Glutamatergic neuron (in vitro differentiated cells): ENCODE measurements around the gene CD2AP. TPM values are rescaled to one million over a fixed set of nuclear protein-coding genes. Genes with fewer than 3 reads are reported as not detected.

Experiments
- DNase-seq: peaks from one replicate; pipeline ENCODE4 v3.0.0; 2022
- H3K27ac Mint-ChIP-seq: one replicate; pipeline ENCODE4 v1.8.0; 2020; ENCODE audit warnings: mild to moderate bottlenecking, mixed read lengths, inconsistent platforms; ENCODE audit not compliant: unreplicated experiment
- H3K27me3 Mint-ChIP-seq: one replicate; pipeline ENCODE4 v1.8.0; 2020; ENCODE audit warnings: mild to moderate bottlenecking, moderate library complexity, mixed read lengths, inconsistent platforms; ENCODE audit not compliant: unreplicated experiment
- H3K36me3 Mint-ChIP-seq: one replicate; pipeline ENCODE4 v1.8.0; 2020; ENCODE audit warnings: mild to moderate bottlenecking, mixed read lengths, inconsistent platforms; ENCODE audit not compliant: unreplicated experiment
- H3K4me1 Mint-ChIP-seq: one replicate; pipeline ENCODE4 v1.8.0; 2020; ENCODE audit warnings: mild to moderate bottlenecking, low read depth, mixed read lengths, inconsistent platforms; ENCODE audit not compliant: unreplicated experiment
- H3K4me3 Mint-ChIP-seq: one replicate; pipeline ENCODE4 v1.8.0; 2020; ENCODE audit warnings: mild to moderate bottlenecking, mixed read lengths, inconsistent platforms; ENCODE audit not compliant: unreplicated experiment
- H3K9me3 Mint-ChIP-seq: one replicate; pipeline ENCODE4 v1.8.0; 2020; ENCODE audit warnings: mild to moderate bottlenecking, moderate library complexity, mixed read lengths, inconsistent platforms; ENCODE audit not compliant: unreplicated experiment
- CTCF ChIP-seq: fragments of 200-600 bp; sonication (generic); IDR thresholded peaks from one replicate; pipeline ENCODE4 v1.5.0; 2021; ENCODE audit not compliant: partially characterized antibody, unreplicated experiment
- total RNA-seq: library from RNA; stranded (reverse); fragmentation: NEBNext Ultra II Directional; extraction: Animal tissue kit (Norgen Biotek cat#: 25700); gene quantifications from one replicate; pipeline ENCODE4 v1.2.1, GENCODE V29; 2021; ENCODE audit not compliant: unreplicated experiment

Gene CD2AP
- total RNA-seq, 1 donor from 2014 or later = 14.9 TPM

GRCh38 chr6:47509937-47510336, 32.3 kb downstream of the CD2AP start:
- Mint-ChIP-seq H3K36me3 (peaks cover 27% of the 10 kb centered on the region), H3K27me3 (peaks cover 6% of the 10 kb centered on the region), H3K27ac (no peak overlapping the region), H3K4me3 (no peak overlapping the region), H3K9me3 (peaks cover 15% of the 10 kb centered on the region), H3K4me1 (no peaks in the 10 kb centered on the region)
- no peak for DNase-seq
- TF ChIP-seq CTCF = no peak

- no peaks in the 10 kb centered on the region for H3K27me3 Mint-ChIP-seq
- TF ChIP-seq CTCF = no peak
- no peak for DNase-seq
- peaks cover 13% of the 10 kb centered on the region for H3K36me3 Mint-ChIP-seq
- H3K9me3 Mint-ChIP-seq = peaks cover 5% of the 10 kb centered on the region
- H3K4me3 Mint-ChIP-seq = no peak overlapping the region
- H3K27ac Mint-ChIP-seq = no peak overlapping the region
- peaks cover 3% of the 10 kb centered on the region for H3K4me1 Mint-ChIP-seq
These were observed 35.3 kb downstream of the CD2AP start for GRCh38 chr6:47512872-47513271.

- no peaks in the 10 kb centered on the region for H3K36me3 Mint-ChIP-seq
- peak overlapping the region; percentile 49 for H3K4me3 Mint-ChIP-seq
- H3K9me3 Mint-ChIP-seq = peaks cover 7% of the 10 kb centered on the region
- TF ChIP-seq CTCF = no peak
- DNase-seq = no peak
- H3K27ac Mint-ChIP-seq = peak overlapping the region; percentile 86
- peaks cover 4% of the 10 kb centered on the region for H3K27me3 Mint-ChIP-seq
- H3K4me1 Mint-ChIP-seq = peaks cover 27% of the 10 kb centered on the region
These were observed 41.7 kb downstream of the CD2AP start for GRCh38 chr6:47519279-47519678.

- H3K4me3 Mint-ChIP-seq = peak overlapping the region; percentile 18
- no peak for TF ChIP-seq CTCF
- no peaks in the 10 kb centered on the region for H3K36me3 Mint-ChIP-seq
- DNase-seq = peak; percentile 49
- peak overlapping the region; percentile 86 for H3K27ac Mint-ChIP-seq
- peaks cover 7% of the 10 kb centered on the region for H3K9me3 Mint-ChIP-seq
- peaks cover 27% of the 10 kb centered on the region for H3K4me1 Mint-ChIP-seq
- H3K27me3 Mint-ChIP-seq = peaks cover 4% of the 10 kb centered on the region
These were observed 42.7 kb downstream of the CD2AP start for GRCh38 chr6:47520282-47520681.

GRCh38 chr6:47521961-47522360, 44.4 kb downstream of the CD2AP start:
- peaks cover 25% of the 10 kb centered on the region for H3K4me1 Mint-ChIP-seq
- DNase-seq = no peak
- peaks cover 4% of the 10 kb centered on the region for H3K27me3 Mint-ChIP-seq
- H3K9me3 Mint-ChIP-seq = peaks cover 7% of the 10 kb centered on the region
- no peak for TF ChIP-seq CTCF
- peak overlapping the region; percentile 15 for H3K27ac Mint-ChIP-seq
- H3K36me3 Mint-ChIP-seq = peaks cover under 1% of the 10 kb centered on the region
- H3K4me3 Mint-ChIP-seq = no peak overlapping the region
